Lung (tissue), 12 donors: ENCODE data around the gene GRIP1. TPM values are rescaled to one million over a fixed set of nuclear protein-coding genes. Genes with fewer than 3 reads are reported as not detected.

ENCODE experiments used
- ATAC-seq: fragments of 200-7000 bp; cut with Tn5 transposase; one replicate; pipeline ENCODE4 v1.9.1; 2020; ENCODE audit warnings: moderate number of reproducible peaks; ENCODE audit not compliant: insufficient read depth, low FRiP score
- DNase-seq, 3 donors: peaks; one replicate each; pipeline ENCODE4 v3.0.0-alpha.2; 2013 to 2017
- H3K27ac ChIP-seq, 2 donors: one replicate each; pipeline ENCODE4 v1.5.1; 2013; ENCODE audit warnings: mild to moderate bottlenecking in 2 of 2, moderate library complexity in 2 of 2, control low read depth in 1 of 2, inconsistent platforms in 1 of 2, low read depth in 1 of 2, low read length in 1 of 2
- H3K27me3 ChIP-seq, 3 donors: one replicate each; pipeline ENCODE4 v1.5.1; 2013; ENCODE audit warnings: low read length in 2 of 3; ENCODE audit not compliant: control insufficient read depth in 3 of 3, insufficient read depth in 3 of 3
- H3K36me3 ChIP-seq, 4 donors: one replicate each; pipeline ENCODE4 v1.5.1; 2013; ENCODE audit warnings: low read length in 4 of 4, mild to moderate bottlenecking in 1 of 4, moderate library complexity in 1 of 4; ENCODE audit not compliant: control insufficient read depth in 4 of 4, insufficient read depth in 4 of 4
- H3K4me1 ChIP-seq, 5 donors: one replicate each; pipeline ENCODE4 v1.5.1; 2013; ENCODE audit warnings: low read length in 5 of 5, mild to moderate bottlenecking in 2 of 5, moderate library complexity in 1 of 5; ENCODE audit not compliant: control insufficient read depth in 5 of 5, insufficient read depth in 5 of 5
- H3K4me3 ChIP-seq: one replicate; pipeline ENCODE4 v1.5.1; 2013; ENCODE audit warnings: mild to moderate bottlenecking, control low read depth, moderate library complexity
- H3K9ac ChIP-seq, 2 donors: one replicate each; pipeline ENCODE4 v1.5.1; 2013; ENCODE audit warnings: low read length in 2 of 2, control low read depth in 1 of 2; ENCODE audit not compliant: insufficient read depth in 1 of 2
- H3K9me3 ChIP-seq, 4 donors: one replicate each; pipeline ENCODE4 v1.5.1; 2013; ENCODE audit warnings: low read length in 3 of 4, mild to moderate bottlenecking in 1 of 4, moderate library complexity in 1 of 4; ENCODE audit not compliant: control insufficient read depth in 4 of 4, insufficient read depth in 3 of 4
- CTCF ChIP-seq: IDR thresholded peaks from 2 replicates; pipeline ENCODE4 v1.5.1; 2012; ENCODE audit warnings: mild to moderate bottlenecking; ENCODE audit errors: control extremely low read depth, extremely low read depth
- WGBS, 2 donors: extraction: QIAGEN DNeasy Blood & Tissue Kit; methylation state at CpG; one replicate each; pipeline ENCODE4 v1.1.7; 2013; 5-methylcytosine and 5-hydroxymethylcytosine counted together
- polyA plus RNA-seq, 2 donors: library from polyadenylated mRNA; stranded (reverse); fragments of 200-250 nt; gene quantifications; one replicate each; pipeline ENCODE4 v1.2.1, GENCODE V29; 2013
- total RNA-seq, 2 donors: library from RNA; depleted of rRNA in 1 of 2; stranded (reverse); fragments of >200 nt in 1 of 2; gene quantifications; one replicate each; pipeline ENCODE4 v1.2.1, GENCODE V29; 2014 to 2021
- donor health status: control.
- donor health status: control.
- donor health status: Bipolar disorder and iron deficiency.
- donor health status: healthy.
- donor health status: DM: yes; HTN: yes; CAD: no.

The GRIP1 gene
- total and polyA plus RNA-seq, 4 donors = 0.20 to 3.6 (median 0.83) TPM

- H3K9me3 ChIP-seq = peaks cover 0 to 1% (median 0%) of the 10 kb centered on the region in 4 donors
- H3K27me3 ChIP-seq = peaks cover 0 to 5% (median 0%) of the 10 kb centered on the region in 3 donors
- H3K27ac ChIP-seq = no peak overlapping the region
- ATAC-seq (no peak), DNase-seq (no peak)
- no peaks in the 10 kb centered on the region for H3K36me3 ChIP-seq
- H3K4me1 ChIP-seq = peaks cover 0 to under 1% (median 0%) of the 10 kb centered on the region in 5 donors
- H3K9ac ChIP-seq = no peak overlapping the region
- no peak overlapping the region for H3K4me3 ChIP-seq
- 59 to 65% methylated on average over 5 of the region's 5 CpGs for WGBS, 2 donors
- no peak for TF ChIP-seq CTCF
Measured at GRCh38 chr12:66393890-66394289, 285.0 kb downstream of the GRIP1 start.

GRCh38 chr12:66392266-66392915, 286.5 kb downstream of the GRIP1 start:
- Histone ChIP-seq H3K27ac (no peak overlapping the region), H3K9ac (no peak overlapping the region), H3K27me3 (peaks cover 0 to 5% (median 0%) of the 10 kb centered on the region in 3 donors), H3K36me3 (no peaks in the 10 kb centered on the region), H3K4me3 (no peak overlapping the region), H3K4me1 (no peaks in the 10 kb centered on the region), H3K9me3 (peaks cover 0 to 1% (median 0%) of the 10 kb centered on the region in 4 donors)
- TF ChIP-seq CTCF = no peak
- ATAC-seq (no peak), DNase-seq (no peak)
- WGBS, 2 donors = 73 to 85% methylated on average over 6 of the region's 6 CpGs

GRCh38 chr12:66388517-66388916, 290.4 kb downstream of the GRIP1 start:
- peak in 1 of 3 donors; percentile 10 for DNase-seq
- Histone ChIP-seq H3K36me3 (no peaks in the 10 kb centered on the region), H3K27ac (no peak overlapping the region), H3K4me3 (no peak overlapping the region), H3K9ac (no peak overlapping the region), H3K9me3 (peaks cover 0 to 4% (median 0%) of the 10 kb centered on the region in 4 donors), H3K27me3 (no peaks in the 10 kb centered on the region), H3K4me1 (no peaks in the 10 kb centered on the region)
- ATAC-seq = no peak
- no peak for TF ChIP-seq CTCF
- WGBS, 2 donors = 26 to 36% methylated on average over 2 of the region's 2 CpGs

- Histone ChIP-seq H3K4me3 (no peak overlapping the region), H3K27me3 (no peaks in the 10 kb centered on the region), H3K27ac (no peak overlapping the region), H3K4me1 (no peaks in the 10 kb centered on the region), H3K9me3 (peaks cover 0 to 4% (median 0%) of the 10 kb centered on the region in 4 donors), H3K36me3 (no peaks in the 10 kb centered on the region), H3K9ac (no peak overlapping the region)
- DNase-seq = no peak
- 95 to 100% methylated on average over 1 of the region's 1 CpG for WGBS, 2 donors
- ATAC-seq = no peak
- no peak for TF ChIP-seq CTCF
Measured at GRCh38 chr12:66387117-66387516, 291.8 kb downstream of the GRIP1 start.
